Esophagus muscularis mucosa (tissue), 4 donors: ENCODE results near the gene DNAJC17.

Experiments
- EP300 ChIP-seq: sonication (generic); formaldehyde crosslinking; IDR thresholded peaks from one replicate; pipeline ENCODE4 v1.6.1; 2017; ENCODE audit warnings: antibody characterized with exemption
- POLR2AphosphoS5 ChIP-seq, 2 donors: sonication (generic); formaldehyde crosslinking; IDR thresholded peaks; one replicate each; pipeline ENCODE4 v1.6.1; 2017; ENCODE audit warnings: antibody characterized with exemption in 2 of 2
- TF ChIP-seq, protein P1 (sequence below), 3 experiments: fragments of 200-600 bp in 2 of 3; fragments of 450-650 bp in 1 of 3; sonication (generic) in 2 of 3; IDR thresholded peaks; one replicate each; pipeline ENCODE4 v1.5.1; 2017 to 2019; ENCODE audit warnings: antibody characterized with exemption in 3 of 3, mild to moderate bottlenecking in 2 of 3, moderate library complexity in 1 of 3

- TF ChIP-seq EP300 (no peak), POLR2AphosphoS5 (IDR thresholded peaks at IDR 0.05) (no peak)
- TF ChIP-seq, protein P1, sequence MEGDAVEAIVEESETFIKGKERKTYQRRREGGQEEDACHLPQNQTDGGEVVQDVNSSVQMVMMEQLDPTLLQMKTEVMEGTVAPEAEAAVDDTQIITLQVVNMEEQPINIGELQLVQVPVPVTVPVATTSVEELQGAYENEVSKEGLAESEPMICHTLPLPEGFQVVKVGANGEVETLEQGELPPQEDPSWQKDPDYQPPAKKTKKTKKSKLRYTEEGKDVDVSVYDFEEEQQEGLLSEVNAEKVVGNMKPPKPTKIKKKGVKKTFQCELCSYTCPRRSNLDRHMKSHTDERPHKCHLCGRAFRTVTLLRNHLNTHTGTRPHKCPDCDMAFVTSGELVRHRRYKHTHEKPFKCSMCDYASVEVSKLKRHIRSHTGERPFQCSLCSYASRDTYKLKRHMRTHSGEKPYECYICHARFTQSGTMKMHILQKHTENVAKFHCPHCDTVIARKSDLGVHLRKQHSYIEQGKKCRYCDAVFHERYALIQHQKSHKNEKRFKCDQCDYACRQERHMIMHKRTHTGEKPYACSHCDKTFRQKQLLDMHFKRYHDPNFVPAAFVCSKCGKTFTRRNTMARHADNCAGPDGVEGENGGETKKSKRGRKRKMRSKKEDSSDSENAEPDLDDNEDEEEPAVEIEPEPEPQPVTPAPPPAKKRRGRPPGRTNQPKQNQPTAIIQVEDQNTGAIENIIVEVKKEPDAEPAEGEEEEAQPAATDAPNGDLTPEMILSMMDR (IDR thresholded peaks at IDR 0.05) = no peak
Observed at GRCh38 chr15:40838756-40839155, 31.5 kb upstream of the DNAJC17 start.
